GM19452 (cell line): ENCODE measurements around the gene ITGB1BP2.
"Not testable (repeated sequence)": the region's sequence is repeated elsewhere in the genome, so short reads cannot be mapped to it uniquely, and the experiment has no call there.

ENCODE experiments used
- ATAC-seq: cut with Tn5 transposase; IDR thresholded peaks from one replicate; pipeline ENCODE4 v1.9.1; 2021; ENCODE audit not compliant: unreplicated experiment

The ITGB1BP2 gene

DNA sequence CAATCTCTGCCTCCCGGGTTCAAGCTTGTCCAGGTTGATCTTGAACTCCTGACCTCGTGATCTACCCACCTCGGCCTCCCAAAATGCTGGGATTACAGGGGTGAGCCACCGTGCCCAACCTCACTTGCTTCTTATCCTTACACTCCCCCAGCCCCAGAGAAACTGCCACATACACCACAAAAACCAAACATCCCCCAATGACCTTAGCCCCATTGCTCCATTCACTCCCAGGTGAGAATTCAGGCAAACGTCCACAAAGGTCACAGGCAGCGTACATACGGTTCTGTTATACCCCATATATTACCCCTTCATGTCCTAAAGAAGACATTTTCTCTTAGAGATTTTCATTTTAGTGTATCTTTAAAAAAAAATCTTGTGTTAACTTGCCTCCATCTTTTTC lies 1.1 kb upstream of the ITGB1BP2 start:
- ATAC-seq = not testable (repeated sequence)

DNA sequence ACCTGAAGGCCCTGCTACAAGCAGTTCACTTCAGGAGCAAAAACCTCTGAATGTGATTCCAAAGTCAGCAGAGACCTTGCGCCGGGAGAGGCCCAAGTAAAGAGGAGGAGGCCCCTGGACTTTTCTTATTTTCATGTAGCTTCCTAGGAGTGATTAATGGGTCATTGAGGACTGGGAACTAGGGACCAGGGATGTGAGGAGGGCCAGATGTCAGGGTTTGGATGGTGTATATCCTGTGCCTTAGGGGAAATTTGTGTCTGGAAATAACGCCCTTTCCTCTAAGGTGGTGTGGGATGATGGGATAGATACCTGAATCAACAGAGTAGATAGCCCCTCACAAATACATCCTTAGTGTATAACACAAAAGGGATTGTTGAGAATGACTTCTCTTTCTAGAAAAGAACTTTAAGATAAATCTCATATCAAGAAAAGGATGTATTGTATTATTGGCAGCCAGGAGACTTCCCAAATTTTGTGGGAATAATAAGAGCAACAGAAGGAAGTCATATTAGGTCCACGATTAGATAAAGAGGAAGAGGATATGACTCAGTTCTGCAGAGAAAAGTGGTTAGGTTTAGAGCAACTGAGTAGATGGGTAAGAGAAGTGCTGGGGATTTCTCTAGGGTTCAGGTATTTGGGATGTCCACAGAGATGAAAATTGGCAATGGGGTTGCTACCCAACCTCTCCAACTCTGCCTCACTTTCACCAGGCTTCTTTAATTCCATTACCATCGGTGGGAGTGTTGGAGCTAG lies 1.1 kb downstream of the ITGB1BP2 start:
- no peak for ATAC-seq

DNA sequence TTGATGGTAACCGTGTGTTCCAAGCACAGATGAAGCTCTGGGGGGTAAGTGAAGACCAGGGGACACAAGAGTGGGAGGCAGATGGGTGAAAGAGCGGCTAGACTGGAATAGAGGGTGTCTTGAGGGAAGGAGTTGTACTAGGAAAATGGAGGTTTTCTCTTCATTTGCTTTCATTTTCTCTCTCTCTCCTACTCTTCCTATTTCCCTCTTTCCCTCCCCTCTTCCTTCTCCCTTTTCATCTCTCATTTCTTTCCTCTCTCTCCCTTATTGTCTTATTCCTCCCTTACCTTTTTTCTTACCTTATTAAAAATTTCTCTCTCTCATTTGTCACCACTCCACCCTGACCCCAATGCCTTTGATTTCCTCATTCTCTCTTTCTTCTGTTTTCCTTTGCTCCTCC lies 3.0 kb downstream of the ITGB1BP2 start:
- no peak for ATAC-seq

DNA sequence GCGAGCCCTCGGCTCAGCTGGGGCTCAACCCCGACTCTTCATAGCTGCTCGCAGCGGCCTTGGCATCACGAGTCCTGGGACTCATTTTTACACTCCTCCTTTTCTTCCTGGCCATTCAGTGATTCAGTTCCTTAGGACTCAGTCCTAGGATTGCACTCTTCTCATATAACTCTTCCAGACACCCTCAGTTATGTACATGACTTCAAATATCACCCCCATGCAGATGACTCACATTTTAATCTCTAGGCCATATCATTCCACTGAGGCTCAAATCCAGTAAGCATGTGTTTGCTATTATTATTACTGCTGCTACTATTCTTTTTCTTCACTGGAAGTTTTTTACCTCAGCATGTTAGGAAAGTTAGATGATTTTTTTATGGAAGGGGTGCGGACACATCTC lies 14.4 kb downstream of the ITGB1BP2 start:
- ATAC-seq = no peak

DNA sequence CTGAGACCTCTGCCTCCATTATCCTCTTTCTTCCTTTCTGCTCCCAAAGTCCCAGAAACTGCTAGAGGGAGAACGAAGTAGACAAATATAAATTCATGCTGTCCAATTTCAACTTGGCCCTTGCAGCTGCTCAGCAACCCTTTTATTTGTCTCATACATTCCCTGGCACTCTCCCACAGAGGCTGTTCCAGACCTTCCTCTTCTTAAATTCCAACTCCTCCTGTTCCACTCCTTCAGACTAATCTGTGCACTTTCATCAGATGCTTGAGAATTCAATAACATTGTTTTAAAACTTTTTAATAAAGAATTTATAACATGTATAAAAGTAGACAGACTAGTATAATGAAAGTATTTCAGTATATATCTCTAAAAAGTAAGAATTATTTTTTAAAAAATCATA lies 15.4 kb downstream of the ITGB1BP2 start:
- not testable (repeated sequence) for ATAC-seq

DNA sequence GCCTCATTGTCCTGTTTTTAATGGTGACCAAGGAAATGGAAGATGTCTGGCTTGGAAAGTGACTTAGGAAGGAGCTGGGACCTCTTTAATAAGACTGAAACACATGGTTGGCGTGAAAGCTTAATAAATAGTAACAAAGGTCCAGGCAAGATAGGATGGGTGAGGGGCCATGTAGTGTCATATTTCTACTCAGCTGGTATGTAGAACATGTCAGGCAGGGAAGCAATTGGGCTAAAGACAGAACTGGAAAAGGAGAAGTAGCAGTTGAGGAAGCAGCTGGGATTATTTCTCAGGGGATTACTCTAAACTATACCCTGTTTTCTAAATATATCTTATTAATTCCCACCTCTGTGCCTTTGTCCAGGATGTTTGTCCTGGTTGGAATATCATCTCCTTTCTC lies 18.6 kb downstream of the ITGB1BP2 start:
- ATAC-seq = no peak

DNA sequence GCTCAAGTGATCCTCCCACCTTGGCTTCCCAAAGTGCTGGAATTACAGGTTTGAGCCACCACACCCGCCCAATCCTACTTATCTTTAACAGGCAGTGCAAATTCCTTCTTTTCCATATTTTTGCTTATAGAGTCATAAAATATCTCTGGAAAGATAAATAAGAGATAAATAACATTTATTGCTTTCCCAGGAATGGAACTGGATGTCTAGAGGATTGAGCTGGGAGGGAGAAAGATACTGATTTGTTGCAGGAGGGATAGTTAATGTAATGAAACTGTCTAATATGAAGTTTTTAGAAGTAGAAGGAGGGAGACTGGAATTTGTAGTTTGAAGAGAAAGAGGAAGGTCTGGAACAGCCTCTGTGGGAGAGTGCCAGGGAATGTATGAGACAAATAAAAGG lies 20.2 kb downstream of the ITGB1BP2 start:
- ATAC-seq = no peak

DNA sequence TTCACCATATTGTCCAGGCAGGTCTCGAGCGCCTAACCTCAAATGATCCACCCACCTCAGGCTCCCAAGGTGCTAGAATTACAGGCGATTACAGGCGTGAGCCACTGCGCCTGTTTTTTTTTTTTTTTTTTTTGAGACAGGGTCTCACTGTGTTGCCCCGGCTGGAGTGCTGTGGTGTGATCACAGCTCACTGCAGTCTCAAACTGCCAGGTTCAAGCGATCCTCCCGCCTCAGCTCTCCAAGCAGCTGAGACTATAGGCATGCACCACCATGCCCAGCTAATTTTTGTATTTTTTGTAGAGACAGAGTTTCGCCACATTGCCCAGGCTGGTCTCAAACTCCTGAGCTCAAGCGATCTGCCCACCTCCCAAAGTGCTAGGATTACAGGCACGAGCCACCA lies 22.9 kb downstream of the ITGB1BP2 start:
- ATAC-seq = not testable (repeated sequence)

DNA sequence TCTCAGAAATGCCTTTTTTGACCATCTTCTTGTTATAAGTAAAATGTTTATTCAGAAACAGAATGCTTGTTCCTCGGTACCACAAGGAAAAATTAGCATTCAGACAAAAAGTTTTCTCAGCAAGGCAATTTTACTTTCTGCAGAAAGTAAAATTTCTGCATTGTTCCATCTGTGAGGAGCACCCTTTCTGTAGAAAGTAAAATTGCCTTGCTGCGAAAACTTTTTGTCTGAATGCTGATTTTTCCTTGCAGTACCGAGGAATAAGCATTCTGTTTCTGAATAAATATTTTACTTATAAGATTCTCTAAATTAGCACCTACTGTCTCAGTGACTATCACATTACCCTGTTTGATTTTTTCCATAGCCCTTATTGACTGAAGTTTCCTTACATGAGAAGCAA lies 24.8 kb downstream of the ITGB1BP2 start:
- no peak for ATAC-seq

DNA sequence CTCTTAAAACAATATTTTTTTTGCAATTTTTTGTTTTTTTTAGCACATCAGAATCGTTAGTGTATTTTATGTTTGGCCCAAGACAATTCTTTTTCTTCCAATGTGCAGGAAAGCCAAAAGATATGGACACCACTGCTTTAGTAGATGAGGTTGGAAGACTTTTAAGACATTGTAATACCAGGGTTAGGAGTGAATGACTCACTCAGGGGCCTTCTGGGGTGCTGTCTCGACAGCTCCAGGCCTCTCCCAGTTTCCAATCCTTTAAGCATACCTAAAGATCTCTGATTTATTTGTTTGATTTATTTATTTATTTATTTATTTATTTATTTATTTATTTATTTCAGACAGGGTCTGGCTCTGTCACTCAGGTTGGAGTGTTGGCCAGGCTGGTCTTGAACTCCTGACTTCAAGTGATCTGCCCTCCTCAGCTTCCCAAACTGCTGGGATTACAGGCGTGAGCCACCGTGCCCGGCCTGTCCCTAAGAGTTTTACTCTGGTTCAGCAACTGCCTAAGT lies 47.7 kb downstream of the ITGB1BP2 start:
- not testable (repeated sequence) for ATAC-seq

DNA sequence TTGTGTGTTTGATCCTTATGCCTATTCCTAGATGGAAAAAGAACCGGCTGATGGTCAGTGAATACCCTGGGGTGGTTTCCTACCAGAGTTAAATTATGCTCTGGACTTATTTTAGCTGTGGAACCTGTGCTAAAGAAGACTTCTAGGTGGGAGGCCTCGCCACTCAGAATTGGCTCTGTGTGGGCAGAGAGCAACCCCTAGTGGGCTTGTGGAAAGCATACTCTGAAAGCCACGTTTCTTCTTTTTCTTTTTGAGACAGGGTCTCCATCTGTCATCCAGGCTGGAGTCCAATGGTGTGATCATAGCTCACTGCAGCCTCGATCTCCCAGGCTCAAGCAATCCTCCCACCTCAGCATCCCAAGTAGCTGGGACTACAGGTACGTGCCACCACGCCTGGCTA lies 48.3 kb downstream of the ITGB1BP2 start:
- ATAC-seq = not testable (repeated sequence)

DNA sequence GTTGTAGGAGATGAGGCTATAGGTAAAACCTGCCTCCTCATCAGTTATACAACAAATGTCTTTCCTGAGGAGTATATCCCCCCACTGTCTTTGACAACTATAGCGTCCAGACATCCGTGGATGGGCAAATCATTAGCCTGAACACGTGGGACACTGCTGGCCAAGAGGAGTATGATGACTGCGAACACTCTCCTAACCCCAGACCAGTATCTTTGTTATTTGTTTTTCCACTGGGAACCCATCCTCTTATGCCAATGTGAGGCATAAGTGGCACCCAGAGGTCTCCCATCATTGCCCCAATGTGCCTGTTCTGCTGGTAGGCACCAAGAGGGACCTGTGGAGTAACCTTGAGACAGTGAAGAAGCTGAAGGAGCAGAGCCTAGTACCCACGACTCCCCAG lies 50.9 kb downstream of the ITGB1BP2 start:
- not testable (repeated sequence) for ATAC-seq
